GM19324 (cell line): ENCODE results near the gene CLDN2.
"Not testable (repeated sequence)": the region's sequence is repeated elsewhere in the genome, so short reads cannot be mapped to it uniquely, and the experiment has no call there.

Source experiments
- ATAC-seq: cut with Tn5 transposase; IDR thresholded peaks from one replicate; pipeline ENCODE4 v1.9.1; 2021; ENCODE audit warnings: mild to moderate bottlenecking, moderate library complexity; ENCODE audit not compliant: unreplicated experiment, low FRiP score

Gene CLDN2

GRCh38 chrX:106955004-106955772, 35.0 kb downstream of the CLDN2 start:
- ATAC-seq, result no peak

GRCh38 chrX:106957856-106958255, 37.7 kb downstream of the CLDN2 start:
- ATAC-seq, result no peak

GRCh38 chrX:106959901-106960300, 39.7 kb downstream of the CLDN2 start:
- no peak for ATAC-seq

- ATAC-seq, result no peak
Measured at GRCh38 chrX:106963111-106963510, 42.9 kb downstream of the CLDN2 start.

GRCh38 chrX:106964290-106964689, 44.1 kb downstream of the CLDN2 start:
- ATAC-seq, result no peak

- not testable (repeated sequence) for ATAC-seq
Measured at GRCh38 chrX:106966547-106966946, 46.3 kb downstream of the CLDN2 start.

GRCh38 chrX:106972896-106973295, 52.7 kb downstream of the CLDN2 start:
- no peak for ATAC-seq

- ATAC-seq, result no peak
Measured at GRCh38 chrX:106973433-106974149, 53.4 kb downstream of the CLDN2 start.

GRCh38 chrX:106976416-106976815, 56.2 kb downstream of the CLDN2 start:
- ATAC-seq, result no peak
